Esophagus squamous epithelium (tissue), 4 donors: ENCODE data around the gene STK16.

ENCODE experiments used
- CTCF ChIP-seq, 6 experiments: fragments of 450-650 bp in 4 of 6; fragments of 200-600 bp in 2 of 6; sonication (generic) in 2 of 6; IDR thresholded peaks; one replicate each; pipeline ENCODE4 v1.5.1; 2016 to 2019; ENCODE audit warnings: antibody characterized with exemption in 6 of 6, mild to moderate bottlenecking in 4 of 6, moderate library complexity in 4 of 6
- POLR2A ChIP-seq, 4 donors: fragments of 450-650 bp; IDR thresholded peaks; one replicate each; pipeline ENCODE4 v1.6.1; 2017; ENCODE audit warnings: antibody characterized with exemption in 4 of 4, mild to moderate bottlenecking in 4 of 4, moderate library complexity in 3 of 4

- TF ChIP-seq CTCF (IDR thresholded peaks at IDR 0.05) (no peak), POLR2A (IDR thresholded peaks at IDR 0.05) (peak in 1 of 4 donors; percentile 23)
Measured at GRCh38 chr2:219252084-219252483, 6.8 kb downstream of the STK16 start.
